Vagina (tissue), 2 donors: ENCODE measurements around the gene SMCO3. TPM values are rescaled to one million over a fixed set of nuclear protein-coding genes. Genes with fewer than 3 reads are reported as not detected.

Experiments used
- DNase-seq, 2 donors: peaks; one replicate each; pipeline ENCODE4 v3.0.0-alpha.2; 2017; ENCODE audit errors: extremely low spot score in 2 of 2
- H3K27ac ChIP-seq: fragments of 200-600 bp; sonication (generic); one replicate; pipeline ENCODE4 v1.5.1; 2019
- H3K27me3 ChIP-seq: fragments of 200-600 bp; sonication (generic); one replicate; pipeline ENCODE4 v1.5.1; 2019
- H3K36me3 ChIP-seq, 2 donors: fragments of 200-600 bp; sonication (generic); one replicate each; pipeline ENCODE4 v1.5.1; 2017 to 2019
- H3K4me1 ChIP-seq: fragments of 200-600 bp; sonication (generic); one replicate; pipeline ENCODE4 v1.5.1; 2019
- H3K4me3 ChIP-seq, 2 donors: fragments of 200-600 bp; sonication (generic); 1 replicate in 1 of 2; 2 replicates in 1 of 2; pipeline ENCODE4 v1.5.1; 2016 to 2019
- H3K9me3 ChIP-seq: fragments of 200-600 bp; sonication (generic); one replicate; pipeline ENCODE4 v1.5.1; 2019
- CTCF ChIP-seq, 3 experiments: fragments of 450-650 bp in 2 of 3; fragments of 200-600 bp in 1 of 3; sonication (generic) in 1 of 3; IDR thresholded peaks; one replicate each; pipeline ENCODE4 v1.5.1; 2017 to 2019; ENCODE audit warnings: antibody characterized with exemption in 3 of 3, mild to moderate bottlenecking in 2 of 3, moderate library complexity in 2 of 3
- POLR2A ChIP-seq, 2 donors: fragments of 450-650 bp; IDR thresholded peaks; one replicate each; pipeline ENCODE4 v1.6.1; 2017; ENCODE audit warnings: antibody characterized with exemption in 2 of 2, mild to moderate bottlenecking in 2 of 2, moderate library complexity in 2 of 2
- POLR2AphosphoS5 ChIP-seq, 2 donors: sonication (generic); formaldehyde crosslinking; IDR thresholded peaks; one replicate each; pipeline ENCODE4 v1.9.0; 2017; ENCODE audit warnings: antibody characterized with exemption in 2 of 2, mild to moderate bottlenecking in 2 of 2, low read depth in 1 of 2; ENCODE audit not compliant: insufficient read depth in 1 of 2
- intact Hi-C: fragments of 100-400 bp; cut with DNase I; formaldehyde crosslinking; loops from one replicate; pipeline ENCODE4 v1.15.1; 2023
- total RNA-seq: library from RNA; depleted of rRNA; stranded (reverse); fragments of >200 nt; gene quantifications from one replicate; pipeline ENCODE4 v1.2.3, GENCODE V29; 2016

Gene SMCO3
- total RNA-seq, 1 donor from 2014 or later: not detected

- Histone ChIP-seq H3K27ac (peak overlapping the region; percentile 91), H3K27me3 (no peaks in the 10 kb centered on the region), H3K4me1 (peaks cover 41% of the 10 kb centered on the region), H3K9me3 (no peaks in the 10 kb centered on the region), H3K36me3 (no peaks in the 10 kb centered on the region), H3K4me3 (peak overlapping the region; percentile 79 to 85)
- intact Hi-C loops: loop anchor here (10.0 kb wide), 1 partner anchor 111 kb away; the partner anchor contains the start of gene MGP
- peak in 1 of 2 donors; percentile 90 for DNase-seq
- TF ChIP-seq CTCF (IDR thresholded peaks at IDR 0.05): no peak
- TF ChIP-seq POLR2A (IDR thresholded peaks at IDR 0.05): no peak
These were observed 40.3 kb downstream of the SMCO3 start for GRCh38 chr12:14773685-14774073.

GRCh38 chr12:14772946-14773345, 41.0 kb downstream of the SMCO3 start:
- Histone ChIP-seq H3K9me3 (no peaks in the 10 kb centered on the region), H3K36me3 (no peaks in the 10 kb centered on the region), H3K4me3 (no peak overlapping the region), H3K27ac (no peak overlapping the region), H3K4me1 (peaks cover 47% of the 10 kb centered on the region), H3K27me3 (no peaks in the 10 kb centered on the region)
- intact Hi-C loops: loop anchor here (10.0 kb wide), 1 partner anchor 112 kb away; the partner anchor contains the start of gene MGP
- TF ChIP-seq POLR2AphosphoS5 (IDR thresholded peaks at IDR 0.05; ENCODE audit: insufficient read depth in 1 of 2, low read depth in 1 of 2) (no peak), POLR2A (IDR thresholded peaks at IDR 0.05) (no peak), CTCF (IDR thresholded peaks at IDR 0.05) (no peak)
- no peak for DNase-seq

GRCh38 chr12:14771651-14772137, 42.3 kb downstream of the SMCO3 start:
- H3K4me1 ChIP-seq: peaks cover 38% of the 10 kb centered on the region
- TF ChIP-seq POLR2A (IDR thresholded peaks at IDR 0.05) (no peak), POLR2AphosphoS5 (IDR thresholded peaks at IDR 0.05; ENCODE audit: insufficient read depth in 1 of 2, low read depth in 1 of 2) (no peak), CTCF (IDR thresholded peaks at IDR 0.05) (no peak)
- H3K9me3 ChIP-seq: no peaks in the 10 kb centered on the region
- peak overlapping the region; percentile 67 to 82 for H3K4me3 ChIP-seq
- no peaks in the 10 kb centered on the region for H3K36me3 ChIP-seq
- no peaks in the 10 kb centered on the region for H3K27me3 ChIP-seq
- intact Hi-C loops: loop anchor here (10.0 kb wide), 1 partner anchor 113 kb away; the partner anchor contains the start of gene MGP
- no peak for DNase-seq
- H3K27ac ChIP-seq: peak overlapping the region; percentile 94

GRCh38 chr12:14770496-14771461, 43.2 kb downstream of the SMCO3 start:
- intact Hi-C loops: loop anchor here (10.0 kb wide), 1 partner anchor 114 kb away; the partner anchor contains the start of gene MGP
- TF ChIP-seq POLR2AphosphoS5 (IDR thresholded peaks at IDR 0.05; ENCODE audit: insufficient read depth in 1 of 2, low read depth in 1 of 2) (peak; percentile 99), POLR2A (IDR thresholded peaks at IDR 0.05) (peak; percentile 23 to 93), CTCF (IDR thresholded peaks at IDR 0.05) (no peak)
- peak overlapping the region; percentile 67 to 82 for H3K4me3 ChIP-seq
- no peaks in the 10 kb centered on the region for H3K9me3 ChIP-seq
- H3K27me3 ChIP-seq: no peaks in the 10 kb centered on the region
- DNase-seq: peak in 1 of 2 donors; percentile 98
- peaks cover 29% of the 10 kb centered on the region for H3K4me1 ChIP-seq
- H3K27ac ChIP-seq: peak overlapping the region; percentile 94
- no peaks in the 10 kb centered on the region for H3K36me3 ChIP-seq
